IMR-90 (cell line): ENCODE data around the gene BRD1. TPM values are rescaled to one million over a fixed set of nuclear protein-coding genes. Genes with fewer than 3 reads are reported as not detected.

ENCODE experiments used
- ATAC-seq: fragments of 200-7000 bp; cut with Tn5 transposase; 2 replicates; pipeline ENCODE4 v1.9.1; 2020; ENCODE audit warnings: low read depth, mild to moderate bottlenecking, moderate library complexity
- BruUV-seq: library from RNA; stranded (reverse); fragments of 400-500 nt; replicated peaks from 2 replicates; lab custom pipeline; 2021; lab: Mats Ljungman, UMichigan
- CTCF ChIA-PET: fragments of 300-600 bp; formaldehyde crosslinking; extraction: SDS; loops from one replicate; lab custom pipeline; 2021; ENCODE audit warnings: antibody characterized with exemption; lab: Yijun Ruan, JAX
- POLR2A ChIA-PET: fragments of 300-600 bp; sonication (Branson Sonifier 250); formaldehyde crosslinking; loops from one replicate; lab custom pipeline; 2022; ENCODE audit warnings: antibody characterized with exemption; ENCODE audit not compliant: unreplicated experiment; lab: Charles Lee
- DNase-seq: peaks from one replicate; pipeline ENCODE4 v3.0.0; 2013
- H2AFZ ChIP-seq: replicated peaks from 2 replicates; pipeline ENCODE3; 2013; ENCODE audit warnings: low read length, mild to moderate bottlenecking; ENCODE audit not compliant: poor library complexity
- H2AK5ac ChIP-seq: 2 replicates; pipeline ENCODE4 v1.6.1; 2013; ENCODE audit warnings: low read depth, low read length, inconsistent platforms
- H2AK9ac ChIP-seq: replicated peaks from 2 replicates; pipeline ENCODE3; 2013; ENCODE audit warnings: mild to moderate bottlenecking, low read depth, low read length, moderate library complexity; ENCODE audit not compliant: poor library complexity
- H2BK120ac ChIP-seq: 2 replicates; pipeline ENCODE4 v1.6.1; 2013; ENCODE audit warnings: low read depth, low read length, inconsistent platforms
- H2BK15ac ChIP-seq: 3 replicates; pipeline ENCODE4 v1.6.1; 2013; ENCODE audit warnings: low read depth, low read length, inconsistent platforms
- H2BK20ac ChIP-seq: 2 replicates; pipeline ENCODE4 v1.6.1; 2013; ENCODE audit warnings: low read depth, mild to moderate bottlenecking, inconsistent platforms, low read length, moderate library complexity
- H2BK5ac ChIP-seq: 2 replicates; pipeline ENCODE4 v1.6.1; 2013; ENCODE audit warnings: mild to moderate bottlenecking, low read depth, low read length, inconsistent platforms; ENCODE audit not compliant: poor library complexity, severe bottlenecking
- H3K14ac ChIP-seq: replicated peaks from 2 replicates; pipeline ENCODE4 v1.6.1; 2013; ENCODE audit warnings: low read depth, low read length, inconsistent platforms
- H3K18ac ChIP-seq: 2 replicates; pipeline ENCODE4 v1.6.1; 2013; ENCODE audit warnings: low read depth, low read length, control low read depth
- H3K23ac ChIP-seq: 2 replicates; pipeline ENCODE4 v1.6.1; 2013; ENCODE audit warnings: low read depth, low read length, inconsistent platforms
- H3K27ac ChIP-seq: 2 replicates; pipeline ENCODE4 v1.5.1; 2013; ENCODE audit warnings: mild to moderate bottlenecking, control low read depth, low read length; ENCODE audit not compliant: insufficient read depth
- H3K27me3 ChIP-seq: 2 replicates; pipeline ENCODE4 v1.6.1; 2013; ENCODE audit warnings: low read length; ENCODE audit not compliant: control insufficient read depth, insufficient read depth
- H3K36me3 ChIP-seq: 2 replicates; pipeline ENCODE4 v1.6.1; 2013; ENCODE audit warnings: low read length, mixed read lengths; ENCODE audit not compliant: control insufficient read depth, insufficient read depth
- H3K4ac ChIP-seq: 2 replicates; pipeline ENCODE4 v1.6.1; 2013; ENCODE audit warnings: low read depth, low read length, inconsistent platforms
- H3K4me1 ChIP-seq: 2 replicates; pipeline ENCODE4 v1.6.1; 2013; ENCODE audit warnings: low read length, mixed read lengths; ENCODE audit not compliant: control insufficient read depth, insufficient read depth
- H3K4me2 ChIP-seq: 2 replicates; pipeline ENCODE4 v1.6.1; 2013; ENCODE audit warnings: low read depth, mild to moderate bottlenecking, control low read depth, low read length, moderate library complexity
- H3K4me3 ChIP-seq: 2 replicates; pipeline ENCODE4 v1.5.1; 2013; ENCODE audit warnings: low read depth, mild to moderate bottlenecking, control low read depth, low read length, moderate library complexity; ENCODE audit not compliant: insufficient read depth
- H3K56ac ChIP-seq: 2 replicates; pipeline ENCODE4 v1.6.1; 2013; ENCODE audit warnings: low read length, inconsistent platforms; ENCODE audit not compliant: insufficient read depth; ENCODE audit errors: extremely low read depth
- H3K79me1 ChIP-seq, 2 experiments: 2 replicates each; pipeline ENCODE4 v1.6.1; 2013; ENCODE audit warnings: low read length in 2 of 2, inconsistent platforms in 1 of 2, low read depth in 1 of 2
- H3K9ac ChIP-seq: 2 replicates; pipeline ENCODE4 v1.6.1; 2013; ENCODE audit warnings: low read depth, low read length, control low read depth
- H3K9me1 ChIP-seq: 2 replicates; pipeline ENCODE4 v1.6.1; 2013; ENCODE audit warnings: low read length, inconsistent platforms; ENCODE audit not compliant: insufficient read depth
- H3K9me3 ChIP-seq: 2 replicates; pipeline ENCODE4 v1.6.1; 2013; ENCODE audit warnings: low read length; ENCODE audit not compliant: control insufficient read depth, insufficient read depth
- H4K20me1 ChIP-seq: 2 replicates; pipeline ENCODE4 v1.6.1; 2013; ENCODE audit warnings: low read length, inconsistent platforms; ENCODE audit not compliant: insufficient read depth
- H4K5ac ChIP-seq: 2 replicates; pipeline ENCODE4 v1.6.1; 2013; ENCODE audit warnings: mild to moderate bottlenecking, low read depth, low read length, control low read depth
- H4K8ac ChIP-seq, 2 experiments: 2 replicates each; pipeline ENCODE4 v1.6.1; 2013; ENCODE audit warnings: low read depth in 2 of 2, low read length in 2 of 2, control low read depth in 1 of 2, inconsistent platforms in 1 of 2
- H4K91ac ChIP-seq: 2 replicates; pipeline ENCODE4 v1.6.1; 2013; ENCODE audit warnings: low read depth, low read length, inconsistent platforms; ENCODE audit not compliant: insufficient read depth
- CEBPB ChIP-seq: IDR thresholded peaks from 2 replicates; pipeline ENCODE4 v1.6.1; 2012; ENCODE audit warnings: low read depth, low read length, improper control_type of control experiment
- CHD1 ChIP-seq: IDR thresholded peaks from 2 replicates; pipeline ENCODE4 v1.6.1; 2012; ENCODE audit warnings: low read depth, low read length, improper control_type of control experiment
- CTCF ChIP-seq: conservative IDR thresholded peaks from 2 replicates; pipeline ENCODE4 v1.5.1; 2012; ENCODE audit warnings: mild to moderate bottlenecking, low read depth, low read length, improper control_type of control experiment
- ELK1 ChIP-seq: fragments of 150-350 bp; IDR thresholded peaks from 2 replicates; pipeline ENCODE4 v1.6.1; 2016; ENCODE audit warnings: low read depth, mild to moderate bottlenecking, low read length, moderate library complexity, borderline replicate concordance
- MAFK ChIP-seq: IDR thresholded peaks from 2 replicates; pipeline ENCODE4 v1.6.1; 2012; ENCODE audit warnings: low read depth, low read length, improper control_type of control experiment
- MAZ ChIP-seq: IDR thresholded peaks from 2 replicates; pipeline ENCODE4 v1.6.1; 2012; ENCODE audit warnings: low read depth, mild to moderate bottlenecking, low read length, improper control_type of control experiment, moderate library complexity, borderline replicate concordance
- MXI1 ChIP-seq: IDR thresholded peaks from 2 replicates; pipeline ENCODE4 v1.6.1; 2012; ENCODE audit warnings: low read depth, mild to moderate bottlenecking, low read length, moderate library complexity, borderline replicate concordance
- NFE2L2 ChIP-seq: fragments of 150-350 bp; IDR thresholded peaks from 2 replicates; pipeline ENCODE4 v1.6.1; 2016; ENCODE audit warnings: low read depth, mild to moderate bottlenecking, low read length
- POLR2A ChIP-seq: IDR thresholded peaks from 2 replicates; pipeline ENCODE4 v1.6.1; 2012; ENCODE audit warnings: mild to moderate bottlenecking, low read depth, low read length
- RAD21 ChIP-seq: IDR thresholded peaks from 2 replicates; pipeline ENCODE4 v1.6.1; 2012; ENCODE audit warnings: low read length, improper control_type of control experiment
- RCOR1 ChIP-seq: IDR thresholded peaks from 2 replicates; pipeline ENCODE4 v1.6.1; 2012; ENCODE audit warnings: mild to moderate bottlenecking, low read length, improper control_type of control experiment; ENCODE audit not compliant: insufficient replicate concordance
- RFX5 ChIP-seq: IDR thresholded peaks from 2 replicates; pipeline ENCODE4 v1.8.0; 2012; ENCODE audit warnings: low read depth, mild to moderate bottlenecking, low read length, moderate library complexity
- SMC3 ChIP-seq: fragments of 150-350 bp; IDR thresholded peaks from 2 replicates; pipeline ENCODE4 v1.6.1; 2016; ENCODE audit warnings: low read depth, mild to moderate bottlenecking, antibody characterized with exemption, low read length, moderate library complexity
- USF2 ChIP-seq: fragments of 150-350 bp; IDR thresholded peaks from 2 replicates; pipeline ENCODE4 v1.6.1; 2017; ENCODE audit warnings: mild to moderate bottlenecking, antibody characterized with exemption, low read length, low read depth
- WGBS, 2 experiments: methylation state at CpG; one replicate each; pipeline versions ENCODE4 v1.1.5 to v1.1.7; 2013; ENCODE audit warnings: missing lambda C conversion rate in 2 of 2; ENCODE audit not compliant: insufficient read length in 1 of 2; ENCODE audit errors: extremely low coverage in 2 of 2; 5-methylcytosine and 5-hydroxymethylcytosine counted together
- dilution Hi-C: fragments of 300-500 bp; cut with HindIII; formaldehyde crosslinking; loops from one replicate; pipeline ENCODE4 v1.14.3; 2018; ENCODE audit warnings: low sequenced_read_pairs; ENCODE audit not compliant: unreplicated experiment
- in situ Hi-C: fragments of 300-500 bp; cut with MboI; formaldehyde crosslinking; loops from 3 replicates; pipeline ENCODE4 v1.14.3; 2019; ENCODE audit warnings: low sequenced_read_pairs, inconsistent platforms, mixed read lengths
- intact Hi-C: fragments of 100-400 bp; cut with micrococcal nuclease; formaldehyde crosslinking; loops from 2 replicates; pipeline ENCODE4 v1.10.0; 2022
- polyA plus RNA-seq, 3 experiments: library from polyadenylated mRNA; depleted of rRNA; stranded (reverse); fragments of >200 nt; gene quantifications; 2 replicates each; pipeline ENCODE4 v1.2.3, GENCODE V29; 2012; ENCODE audit warnings: low replicate concordance in 1 of 3
- total RNA-seq: library from RNA; depleted of rRNA; stranded (reverse); fragments of >200 nt; gene quantifications from 2 replicates; pipeline ENCODE4 v1.2.3, GENCODE V29; 2012

Gene BRD1
- total and polyA plus RNA-seq, 2 of the 4 experiments (the other 2 are of a cell fraction): 10.0 to 10.6 TPM

- H3K18ac ChIP-seq: no peak overlapping the region
- no peak overlapping the region for H4K5ac ChIP-seq
- no peak overlapping the region for H3K14ac ChIP-seq
- peaks cover 53% of the 10 kb centered on the region for H3K36me3 ChIP-seq
- peaks cover 27% of the 10 kb centered on the region for H4K20me1 ChIP-seq
- ChIA-PET POLR2A (no interaction called here), CTCF (interaction anchor here (0.7 to 0.8 kb wide), 2 partner anchors 16 to 258 kb away, joined by 3 read pairs; no protein-coding TSS in a partner anchor)
- no peak overlapping the region for H2AK5ac ChIP-seq
- H3K27me3 ChIP-seq: no peaks in the 10 kb centered on the region
- no peak overlapping the region for H3K23ac ChIP-seq
- no peak overlapping the region for H3K4ac ChIP-seq
- no peak overlapping the region for H3K9ac ChIP-seq
- no peak overlapping the region for H2AK9ac ChIP-seq
- H2BK120ac ChIP-seq: no peak overlapping the region
- no peak overlapping the region for H3K27ac ChIP-seq
- ATAC-seq (no peak), DNase-seq (no peak)
- in situ Hi-C loops (no loop called here), dilution Hi-C loops (no loop called here), intact Hi-C loops (no loop called here)
- no peaks in the 10 kb centered on the region for H3K9me1 ChIP-seq
- no peak overlapping the region for H2BK20ac ChIP-seq
- no peak overlapping the region for H3K4me3 ChIP-seq
- no peaks in the 10 kb centered on the region for H3K9me3 ChIP-seq
- H4K91ac ChIP-seq: no peak overlapping the region
- H4K8ac ChIP-seq: no peak overlapping the region
- no TSS peak for BruUV-seq
- WGBS, 2 experiments: 88% methylated on average over 15 of the region's 21 CpGs; no CpG with 5 or more reads in 1 of the 2 experiments
- H2BK15ac ChIP-seq: no peak overlapping the region
- peaks cover 7% of the 10 kb centered on the region for H3K4me1 ChIP-seq
- no peak overlapping the region for H2AFZ ChIP-seq
- peaks cover 0 to 18% of the 10 kb centered on the region in 2 experiments; a peak in 2 of 4 replicates for H3K79me1 ChIP-seq
- H3K4me2 ChIP-seq: no peak overlapping the region
- no peak overlapping the region for H3K56ac ChIP-seq
- TF ChIP-seq ELK1: no peak
- TF ChIP-seq CHD1: no peak
- TF ChIP-seq RCOR1: no peak
- TF ChIP-seq RFX5: no peak
- TF ChIP-seq POLR2A: no peak
- TF ChIP-seq MAFK: no peak
- TF ChIP-seq SMC3: no peak
- TF ChIP-seq CTCF: no peak
- TF ChIP-seq USF2: no peak
- no peak for TF ChIP-seq RAD21
- no peak for TF ChIP-seq CEBPB
- TF ChIP-seq NFE2L2: no peak
- no peak for TF ChIP-seq MXI1
- no peak for TF ChIP-seq MAZ
- H2BK5ac ChIP-seq: no peak overlapping the region
These were observed 53.6 kb downstream of the BRD1 start for GRCh38 chr22:49774046-49774445.
